ENCODE measurements around the gene RALY. TPM values are rescaled to one million over a fixed set of nuclear protein-coding genes. Genes with fewer than 3 reads are reported as not detected.
A peak's percentile ranks its signal among the peaks of the same experiment; 100 is the strongest.
"Not testable (repeated sequence)": the region's sequence is repeated elsewhere in the genome, so short reads cannot be mapped to it uniquely, and the experiment has no call there.

The RALY gene
- total RNA-seq, 1 donor from 2014 or later: 234 TPM

GRCh38 chr20:34022151-34022838 is 28.6 kb downstream of the RALY start:
- DNase-seq: no peak
- Mint-ChIP-seq H3K36me3 (ENCODE audit: unreplicated experiment) (no peaks in the 10 kb centered on the region), H3K27me3 (ENCODE audit: unreplicated experiment) (no peaks in the 10 kb centered on the region), H3K9me3 (ENCODE audit: unreplicated experiment) (peaks cover 11% of the 10 kb centered on the region), H3K4me1 (ENCODE audit: low read depth, unreplicated experiment) (peaks cover 56% of the 10 kb centered on the region), H3K4me3 (ENCODE audit: unreplicated experiment) (no peak overlapping the region), H3K27ac (ENCODE audit: unreplicated experiment) (peak overlapping the region; percentile 18)
- TF ChIP-seq CTCF (IDR thresholded peaks at IDR 0.05; ENCODE audit: partially characterized antibody, unreplicated experiment): peak; percentile 34

GRCh38 chr20:34022839-34023234 is 29.1 kb downstream of the RALY start:
- Mint-ChIP-seq H3K36me3 (ENCODE audit: unreplicated experiment) (no peaks in the 10 kb centered on the region), H3K4me1 (ENCODE audit: low read depth, unreplicated experiment) (peaks cover 53% of the 10 kb centered on the region), H3K4me3 (ENCODE audit: unreplicated experiment) (no peak overlapping the region), H3K27me3 (ENCODE audit: unreplicated experiment) (no peaks in the 10 kb centered on the region), H3K9me3 (ENCODE audit: unreplicated experiment) (peaks cover 9% of the 10 kb centered on the region), H3K27ac (ENCODE audit: unreplicated experiment) (no peak overlapping the region)
- no peak for TF ChIP-seq CTCF (IDR thresholded peaks at IDR 0.05; ENCODE audit: partially characterized antibody, unreplicated experiment)
- no peak for DNase-seq

- Mint-ChIP-seq H3K27ac (ENCODE audit: unreplicated experiment) (peak overlapping the region; percentile 94), H3K4me3 (ENCODE audit: unreplicated experiment) (peak overlapping the region; percentile 57), H3K36me3 (ENCODE audit: unreplicated experiment) (no peaks in the 10 kb centered on the region), H3K9me3 (ENCODE audit: unreplicated experiment) (peaks cover 7% of the 10 kb centered on the region), H3K27me3 (ENCODE audit: unreplicated experiment) (peaks cover 3% of the 10 kb centered on the region), H3K4me1 (ENCODE audit: low read depth, unreplicated experiment) (peaks cover 47% of the 10 kb centered on the region)
- no peak for TF ChIP-seq CTCF (IDR thresholded peaks at IDR 0.05; ENCODE audit: partially characterized antibody, unreplicated experiment)
- DNase-seq: no peak
Measured at GRCh38 chr20:34023937-34024722, 30.4 kb downstream of the RALY start.

GRCh38 chr20:34024723-34025351 is 31.1 kb downstream of the RALY start:
- H3K27ac Mint-ChIP-seq (ENCODE audit: unreplicated experiment): peak overlapping the region; percentile 94
- H3K4me3 Mint-ChIP-seq (ENCODE audit: unreplicated experiment): peak overlapping the region; percentile 57
- H3K9me3 Mint-ChIP-seq (ENCODE audit: unreplicated experiment): peaks cover 7% of the 10 kb centered on the region
- peaks cover 47% of the 10 kb centered on the region for H3K4me1 Mint-ChIP-seq (ENCODE audit: low read depth, unreplicated experiment)
- no peaks in the 10 kb centered on the region for H3K36me3 Mint-ChIP-seq (ENCODE audit: unreplicated experiment)
- TF ChIP-seq CTCF (IDR thresholded peaks at IDR 0.05; ENCODE audit: partially characterized antibody, unreplicated experiment): no peak
- H3K27me3 Mint-ChIP-seq (ENCODE audit: unreplicated experiment): peaks cover 3% of the 10 kb centered on the region
- no peak for DNase-seq

GRCh38 chr20:34028013-34028412 is 34.3 kb downstream of the RALY start:
- peaks cover 42% of the 10 kb centered on the region for H3K4me1 Mint-ChIP-seq (ENCODE audit: low read depth, unreplicated experiment)
- not testable (repeated sequence) for DNase-seq; H3K27me3 Mint-ChIP-seq (ENCODE audit: unreplicated experiment); H3K4me3 Mint-ChIP-seq (ENCODE audit: unreplicated experiment); H3K9me3 Mint-ChIP-seq (ENCODE audit: unreplicated experiment); H3K36me3 Mint-ChIP-seq (ENCODE audit: unreplicated experiment); H3K27ac Mint-ChIP-seq (ENCODE audit: unreplicated experiment)
